SU-DHL-6 (cell line): ENCODE data around the gene STK4.

Source experiments
- EZH2phosphoT487 ChIP-seq: fragments of 200-600 bp; sonication (generic), shearing (Covaris generic); conservative IDR thresholded peaks from 2 replicates; pipeline ENCODE4 v1.6.1; 2018; ENCODE audit warnings: mild to moderate bottlenecking, antibody characterized with exemption, low read length, moderate library complexity, mixed read lengths
- TF ChIP-seq, protein P1 (sequence below): fragments of 200-600 bp; sonication (generic); IDR thresholded peaks from one replicate; pipeline ENCODE4 v1.5.1; 2017; ENCODE audit warnings: antibody characterized with exemption, mild to moderate bottlenecking, low read length, moderate library complexity; ENCODE audit not compliant: insufficient read depth, poor library complexity, severe bottlenecking

DNA sequence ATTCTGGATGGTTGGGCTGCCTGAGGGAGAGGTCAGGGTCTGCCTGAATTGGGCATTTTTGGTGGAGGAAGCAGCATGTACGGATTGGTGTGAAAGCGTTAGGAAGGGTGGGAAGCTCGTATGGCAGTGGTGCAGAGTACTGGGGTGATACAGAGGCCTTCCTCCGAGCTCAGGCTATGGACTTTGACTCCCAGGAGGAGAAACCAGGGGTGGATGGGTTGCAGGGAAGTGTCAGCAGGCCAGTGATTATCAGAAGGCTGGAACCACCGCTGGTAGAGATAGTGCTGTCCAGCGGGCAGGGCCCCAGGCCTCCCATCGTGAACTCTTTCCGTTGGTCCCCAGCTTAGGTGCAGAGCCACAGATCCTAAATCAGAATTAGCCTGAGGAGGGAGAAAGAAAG is 143.3 kb downstream of the STK4 start:
- TF ChIP-seq, protein P1, sequence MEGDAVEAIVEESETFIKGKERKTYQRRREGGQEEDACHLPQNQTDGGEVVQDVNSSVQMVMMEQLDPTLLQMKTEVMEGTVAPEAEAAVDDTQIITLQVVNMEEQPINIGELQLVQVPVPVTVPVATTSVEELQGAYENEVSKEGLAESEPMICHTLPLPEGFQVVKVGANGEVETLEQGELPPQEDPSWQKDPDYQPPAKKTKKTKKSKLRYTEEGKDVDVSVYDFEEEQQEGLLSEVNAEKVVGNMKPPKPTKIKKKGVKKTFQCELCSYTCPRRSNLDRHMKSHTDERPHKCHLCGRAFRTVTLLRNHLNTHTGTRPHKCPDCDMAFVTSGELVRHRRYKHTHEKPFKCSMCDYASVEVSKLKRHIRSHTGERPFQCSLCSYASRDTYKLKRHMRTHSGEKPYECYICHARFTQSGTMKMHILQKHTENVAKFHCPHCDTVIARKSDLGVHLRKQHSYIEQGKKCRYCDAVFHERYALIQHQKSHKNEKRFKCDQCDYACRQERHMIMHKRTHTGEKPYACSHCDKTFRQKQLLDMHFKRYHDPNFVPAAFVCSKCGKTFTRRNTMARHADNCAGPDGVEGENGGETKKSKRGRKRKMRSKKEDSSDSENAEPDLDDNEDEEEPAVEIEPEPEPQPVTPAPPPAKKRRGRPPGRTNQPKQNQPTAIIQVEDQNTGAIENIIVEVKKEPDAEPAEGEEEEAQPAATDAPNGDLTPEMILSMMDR: no peak
- TF ChIP-seq EZH2phosphoT487: no peak
